ENCODE measurements around the gene UQCC2.
A peak's percentile ranks its signal among the peaks of the same experiment; 100 is the strongest.

UQCC2 gene

DNA sequence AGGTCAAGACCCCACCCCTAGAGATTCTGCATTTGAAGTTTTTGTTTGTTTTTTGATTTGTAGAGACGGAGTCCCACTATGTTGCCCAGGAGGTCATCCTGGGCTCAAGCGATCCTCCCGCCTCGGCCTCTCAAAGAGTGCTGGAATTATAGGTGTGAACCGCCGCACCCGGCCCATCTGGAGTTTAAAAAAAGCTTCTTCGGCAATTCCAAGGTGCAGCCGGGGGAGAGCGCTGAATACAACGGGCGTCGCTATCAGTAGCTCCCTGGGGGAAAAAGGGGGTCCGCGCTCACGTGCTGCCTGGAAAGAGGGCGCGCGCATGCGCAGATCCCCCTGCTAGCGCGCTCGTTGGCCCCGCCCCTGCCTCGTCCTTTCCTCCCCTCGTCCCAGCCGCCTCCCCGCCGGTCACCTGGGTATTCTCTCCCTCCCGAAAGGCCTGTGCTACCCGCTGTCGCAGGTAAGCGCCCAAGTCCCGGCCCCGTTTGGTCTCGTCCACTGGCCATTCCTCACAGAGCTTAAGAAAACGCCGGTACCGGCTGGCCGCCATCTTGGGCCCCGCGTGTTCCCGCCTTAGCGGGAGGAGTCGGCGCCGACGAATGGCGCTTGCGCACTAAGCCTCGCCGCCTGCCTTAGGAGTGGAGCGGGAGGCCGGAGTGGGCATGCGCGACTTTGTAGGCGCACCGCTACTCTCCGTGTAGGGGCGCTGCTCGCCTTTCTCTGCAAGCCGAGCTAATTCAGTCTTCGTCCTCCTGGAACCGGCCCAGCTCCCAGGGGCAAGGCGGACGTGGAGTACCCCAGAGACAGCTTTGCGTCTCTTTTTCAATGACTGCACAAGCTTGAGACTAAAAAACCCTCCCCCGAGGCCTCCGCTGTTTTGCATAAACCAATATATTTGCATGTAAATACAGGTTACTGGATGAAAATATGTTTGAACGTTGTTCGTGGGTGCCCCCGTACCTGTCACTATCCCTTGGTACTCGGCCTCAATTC lies at the start of gene UQCC2:
TSS of gene UQCC2 (minus strand) at position 561 of the 990 bp plus-strand sequence. CDS start at position 547, 14 bp downstream.
- DNase-seq (ENCODE audit: low read depth): peak; percentile 98

DNA sequence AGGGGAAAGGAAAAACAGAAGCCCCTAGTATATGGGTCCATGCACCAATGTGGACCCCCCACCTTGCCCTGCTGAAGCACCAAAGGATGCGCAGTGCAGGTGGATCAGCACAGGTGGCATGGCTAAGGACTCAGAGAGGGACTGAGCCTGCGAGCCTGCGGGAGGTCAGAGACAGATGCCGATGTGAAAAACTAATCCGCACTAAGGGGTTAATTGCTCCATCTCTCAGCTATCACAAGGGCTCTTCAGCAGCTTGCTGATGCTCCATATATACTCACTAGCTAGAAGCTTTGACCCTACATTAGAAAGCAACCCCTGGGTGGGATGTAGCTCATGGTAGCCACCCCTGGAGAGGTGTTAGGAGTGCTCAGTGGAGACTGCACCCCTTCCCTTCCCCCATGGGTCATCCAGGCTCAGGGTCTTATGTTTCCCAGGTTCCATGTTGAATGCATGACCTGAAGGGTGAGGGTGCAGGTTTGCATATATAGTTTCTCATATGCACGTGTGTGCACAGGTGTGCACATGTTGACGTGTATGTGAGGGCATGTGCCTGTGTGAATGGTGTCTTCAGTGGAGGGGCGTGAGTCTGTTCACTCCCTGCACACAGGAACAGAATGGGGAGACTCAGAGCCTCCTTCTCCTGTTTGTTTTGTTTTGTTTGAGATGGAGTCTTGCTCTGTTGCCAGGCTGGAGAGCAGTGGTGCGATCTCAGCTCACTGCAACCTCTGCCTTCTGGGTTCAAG lies 48.6 kb upstream of the UQCC2 start:
- no peak for DNase-seq (ENCODE audit: low read depth)

GRCh38 chr6:33758815-33759216 lies 47.3 kb upstream of the UQCC2 start:
- DNase-seq (ENCODE audit: low read depth): no peak

GRCh38 chr6:33757906-33758305 lies 46.4 kb upstream of the UQCC2 start:
- DNase-seq (ENCODE audit: low read depth): no peak

DNA sequence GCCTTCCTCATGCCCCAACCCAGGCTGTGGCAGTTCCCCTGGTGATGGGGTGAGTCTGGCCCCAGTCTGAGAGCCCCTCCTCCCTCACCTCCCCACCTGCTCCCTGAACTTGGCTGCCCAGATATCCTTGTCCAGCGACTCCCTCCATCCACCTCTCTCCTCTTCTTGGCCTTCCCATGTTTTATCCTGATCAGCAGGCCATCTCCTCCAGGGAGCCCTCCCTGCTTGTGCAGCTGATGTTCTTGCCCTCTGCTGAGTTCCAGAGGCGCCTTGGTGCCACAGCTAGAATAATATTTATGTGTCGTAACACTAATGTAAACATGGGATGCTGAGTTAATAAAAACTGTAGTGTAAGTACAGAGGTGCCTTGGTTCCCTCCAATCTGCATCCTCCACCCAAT lies 45.6 kb upstream of the UQCC2 start:
- no peak for DNase-seq (ENCODE audit: low read depth)

- DNase-seq (ENCODE audit: low read depth): no peak
Observed at GRCh38 chr6:33756211-33756954, 44.9 kb upstream of the UQCC2 start.

DNA sequence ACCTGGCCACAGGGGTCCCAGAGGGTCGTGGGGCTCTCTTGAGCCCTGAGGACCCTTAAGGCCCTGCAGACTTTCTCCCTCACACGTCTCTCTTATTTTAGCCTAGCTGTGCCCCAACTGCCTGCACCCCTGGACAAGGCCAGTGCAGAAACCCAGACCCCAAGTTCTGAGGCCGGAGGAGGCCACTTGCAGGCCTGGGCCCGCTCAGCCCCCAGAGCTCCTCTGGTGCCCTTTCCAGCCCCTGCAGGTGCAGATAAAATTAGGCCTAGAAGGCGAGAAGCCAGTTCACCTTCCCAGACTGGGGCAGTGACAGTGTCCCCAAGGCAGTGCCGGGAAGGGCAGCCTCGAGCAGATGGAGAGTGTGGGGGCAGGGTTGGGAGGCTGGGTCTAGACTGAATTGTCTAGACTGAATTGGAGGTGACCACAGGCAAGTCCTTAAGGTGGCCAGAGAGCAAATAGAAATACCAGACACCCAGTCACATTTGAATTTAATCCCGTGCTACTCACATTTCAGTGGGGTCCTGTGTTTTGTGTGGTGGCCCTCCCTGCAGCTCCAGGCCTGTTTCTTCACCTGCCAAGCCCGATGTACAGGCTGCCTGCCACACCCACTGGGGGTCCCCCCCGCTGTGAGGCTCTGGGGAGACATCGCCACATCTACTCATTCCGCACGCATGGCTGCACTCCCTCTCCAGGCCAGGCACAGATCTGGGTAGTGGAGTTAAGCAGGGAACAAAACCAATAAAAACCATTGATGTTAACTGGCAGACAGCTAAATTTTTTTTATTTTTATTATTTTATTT lies 43.8 kb upstream of the UQCC2 start:
- DNase-seq (ENCODE audit: low read depth): no peak

GRCh38 chr6:33754222-33754621 lies 42.7 kb upstream of the UQCC2 start:
- DNase-seq (ENCODE audit: low read depth): no peak

DNA sequence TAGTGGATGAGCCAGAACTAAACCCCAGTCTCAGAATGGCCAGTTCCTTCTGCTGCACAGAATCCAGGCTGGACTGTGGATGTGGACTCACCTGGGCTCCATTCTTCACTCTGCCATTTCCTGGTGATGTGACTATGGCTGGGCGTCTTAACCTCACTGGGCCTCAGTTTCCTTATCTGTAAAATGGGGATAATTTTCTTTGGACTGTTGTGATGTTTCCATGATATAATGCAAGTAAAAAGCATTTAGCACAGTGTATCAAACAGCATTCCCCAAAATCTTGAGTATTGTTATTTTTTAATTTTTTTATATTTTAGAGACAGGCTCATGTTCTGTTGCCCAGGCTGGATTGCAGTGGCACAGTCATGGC lies 41.1 kb upstream of the UQCC2 start:
- no peak for DNase-seq (ENCODE audit: low read depth)

GRCh38 chr6:33751771-33752645 lies 40.5 kb upstream of the UQCC2 start:
- DNase-seq (ENCODE audit: low read depth): no peak

DNA sequence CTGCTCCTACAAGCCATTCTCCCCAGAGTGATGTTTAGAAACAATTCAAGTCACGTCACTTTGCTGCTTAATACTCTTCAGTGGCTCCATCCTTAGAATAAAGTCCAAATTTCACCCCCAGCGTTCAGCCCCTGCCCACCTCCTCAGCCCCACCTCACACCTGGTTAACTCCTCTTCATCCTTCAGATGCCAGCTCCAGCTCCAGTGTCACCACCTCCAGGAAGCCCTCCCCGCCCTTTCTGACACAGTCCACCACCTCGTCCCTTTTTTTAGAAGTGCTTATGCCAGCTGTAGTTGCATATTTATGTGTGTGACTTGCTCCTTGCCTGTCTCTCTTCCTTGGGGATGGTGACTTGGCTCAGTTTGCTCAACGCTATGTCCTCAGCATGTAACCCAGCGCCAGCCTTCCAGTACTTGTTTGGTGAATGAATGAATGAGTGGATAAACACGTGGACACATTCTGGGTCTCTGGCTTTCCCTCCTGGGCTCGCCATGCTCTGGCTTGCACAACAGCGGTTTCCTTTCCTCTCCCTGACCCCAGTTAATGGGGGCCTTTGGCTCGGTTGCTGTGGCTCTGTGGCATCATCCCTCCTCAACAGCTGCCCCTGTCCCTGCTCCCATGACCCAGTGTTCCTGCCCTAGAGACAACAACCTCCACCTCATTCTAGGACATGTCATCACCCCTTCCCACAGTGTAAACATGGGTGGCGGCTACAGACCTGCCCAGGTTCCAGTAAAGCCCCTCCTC lies 38.9 kb upstream of the UQCC2 start:
- no peak for DNase-seq (ENCODE audit: low read depth)

DNA sequence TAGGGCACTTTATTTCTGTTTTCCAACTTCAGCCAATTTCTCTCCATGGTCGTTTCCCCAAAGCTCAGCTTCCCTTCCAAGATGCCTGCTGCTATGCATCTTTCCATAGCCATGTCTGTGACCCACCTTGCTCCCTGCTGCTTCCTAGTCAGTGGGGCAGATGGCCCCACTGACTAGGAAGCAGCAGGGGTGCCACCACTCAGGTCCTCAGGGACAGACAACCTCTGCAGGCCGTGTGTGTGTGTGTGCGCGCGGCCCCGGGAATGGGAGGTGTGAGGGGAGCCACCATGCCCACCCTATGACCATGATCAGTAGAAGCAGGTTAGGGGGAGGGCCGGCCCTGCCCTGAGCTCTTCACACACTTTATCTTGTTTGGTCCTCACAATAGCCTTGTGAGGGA lies 37.9 kb upstream of the UQCC2 start:
- DNase-seq (ENCODE audit: low read depth): no peak

- no peak for DNase-seq (ENCODE audit: low read depth)
Observed at GRCh38 chr6:33748841-33749240, 37.3 kb upstream of the UQCC2 start.

- no peak for DNase-seq (ENCODE audit: low read depth)
Observed at GRCh38 chr6:33747823-33748222, 36.3 kb upstream of the UQCC2 start.

- no peak for DNase-seq (ENCODE audit: low read depth)
Observed at GRCh38 chr6:33746651-33747100, 35.2 kb upstream of the UQCC2 start, which contains the start of gene IP6K3. IP6K3 (minus strand) TSS chr6:33746905; CDS start chr6:33735476, 11,429 bp downstream.

- DNase-seq (ENCODE audit: low read depth): peak; percentile 72
Observed at GRCh38 chr6:33746036-33746600, 34.6 kb upstream of the UQCC2 start.

DNA sequence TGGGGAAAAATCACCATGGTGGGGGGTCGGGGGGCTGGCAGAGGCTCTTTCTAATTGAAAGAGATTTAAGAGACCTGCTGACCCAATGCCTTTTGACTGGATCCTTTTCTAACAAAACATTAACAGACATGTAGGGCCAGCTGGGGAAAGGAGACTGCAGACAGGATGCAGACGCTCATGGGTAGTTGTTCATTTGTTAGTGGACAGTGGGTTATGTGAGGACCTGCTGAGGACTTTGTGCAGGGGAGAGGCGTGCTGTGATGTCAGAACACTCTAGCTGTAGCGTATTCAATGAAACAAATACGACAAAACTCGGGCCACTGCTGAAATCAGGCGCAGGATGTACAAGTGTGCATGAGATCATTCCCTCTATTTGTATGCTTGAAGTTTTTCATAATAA lies 34.0 kb upstream of the UQCC2 start:
- no peak for DNase-seq (ENCODE audit: low read depth)

GRCh38 chr6:33744895-33745546 lies 33.5 kb upstream of the UQCC2 start:
- DNase-seq (ENCODE audit: low read depth): no peak

All from ELR (cell line).